ENCODE measurements around the gene SPATA20. TPM values are rescaled to one million over a fixed set of nuclear protein-coding genes. Genes with fewer than 3 reads are reported as not detected.

SPATA20 gene
- total and polyA plus RNA-seq, 2 of the 8 experiments (the other 6 are each of a cell fraction or from before 2014, with no cell fraction given), result 16.2 to 17.5 TPM

DNA sequence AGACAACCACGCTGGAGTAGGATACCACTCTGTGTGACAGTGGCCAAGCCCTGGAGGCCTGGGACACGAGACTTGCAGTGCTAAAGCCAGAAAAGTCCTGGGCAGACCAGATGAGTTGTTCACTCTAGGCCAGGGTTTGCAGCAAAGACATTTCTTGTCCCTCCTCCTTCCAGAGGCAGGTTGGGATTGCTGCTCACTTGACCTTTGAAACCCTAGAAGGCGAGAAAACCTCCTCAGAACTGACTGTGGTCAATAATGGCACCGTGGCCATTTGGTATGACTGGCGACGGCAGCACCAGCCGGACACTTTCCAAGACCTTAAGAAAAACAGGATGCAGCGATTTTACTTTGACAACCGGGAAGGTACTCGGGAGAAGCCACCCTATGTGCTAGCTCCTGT, 24.2 kb upstream of the SPATA20 start:
- H3K18ac ChIP-seq (ENCODE audit: extremely low read depth, low read length), result no peak overlapping the region
- no peak overlapping the region for H4K91ac ChIP-seq (replicated peaks; ENCODE audit: insufficient read length, low read length)
- H2AFZ ChIP-seq (ENCODE audit: low read length), result no peak overlapping the region
- no peaks in the 10 kb centered on the region for H3K79me1 ChIP-seq (ENCODE audit: low read depth, low read length)
- no peaks in the 10 kb centered on the region; the same call in 1 of the 2 replicates for H3K23me2 ChIP-seq (ENCODE audit: low read depth, low read length)
- H2BK12ac ChIP-seq (ENCODE audit: low read depth, low read length), result no peak overlapping the region
- ChIA-PET POLR2A (ENCODE audit: partially characterized antibody) (interaction anchor here (1.4 kb wide), 1 partner anchor 10 kb away, joined by 4 read pairs; the partner anchor contains the start of gene EPN3), CTCF (ENCODE audit: partially characterized antibody) (interaction anchor here (0.7 to 3.4 kb wide), 6 partner anchors 9 to 1546 kb away, joined by 3 to 15 read pairs (median 4); partner anchors contain the start of gene RSAD1)
- no peak overlapping the region for H3K4ac ChIP-seq (replicated peaks; ENCODE audit: insufficient read length, low read depth, low read length)
- no peak overlapping the region for H2BK15ac ChIP-seq (ENCODE audit: low read length)
- H3K27me3 ChIP-seq (replicated peaks in 1 of 4; ENCODE audit: control insufficient read depth in 3 of 4, extremely low read depth in 1 of 4, insufficient read depth in 3 of 4, low read length in 3 of 4), result no peaks in the 10 kb centered on the region
- no peak overlapping the region for H2BK20ac ChIP-seq (ENCODE audit: low read length)
- no peak overlapping the region for H3K27ac ChIP-seq (ENCODE audit: low read depth, low read length)
- peaks cover 0 to 3% (median 0%) of the 10 kb centered on the region in 4 experiments; a peak in 2 of 7 replicates for H3K4me1 ChIP-seq (replicated peaks in 1 of 4; ENCODE audit: control insufficient read depth in 3 of 4, insufficient read depth in 4 of 4, low read length in 3 of 4)
- TF ChIP-seq KDM1A (IDR thresholded peaks at IDR 0.05; ENCODE audit: borderline replicate concordance, low read length), result no peak
- TF ChIP-seq TBP (IDR thresholded peaks at IDR 0.05; ENCODE audit: low read depth, low read length), result no peak
- H3K4me2 ChIP-seq (ENCODE audit: insufficient read depth in 1 of 2, low read depth in 2 of 2, low read length in 2 of 2), result no peak overlapping the region
- no peak overlapping the region for H2BK5ac ChIP-seq (ENCODE audit: low read depth, low read length)
- no peak overlapping the region for H2BK120ac ChIP-seq (replicated peaks; ENCODE audit: low read depth, low read length)
- DNase-seq (ENCODE audit: low read depth in 1 of 2, low spot score in 2 of 2), result no peak
- H4K5ac ChIP-seq (ENCODE audit: insufficient read length, low read depth, low read length), result no peak overlapping the region
- no peak overlapping the region for H3K9ac ChIP-seq (replicated peaks in 1 of 4; ENCODE audit: extremely low read depth in 1 of 4, low read depth in 3 of 4, low read length in 3 of 4)
- no peak overlapping the region for H2AK5ac ChIP-seq (ENCODE audit: low read depth, low read length)
- no peak overlapping the region for H3K23ac ChIP-seq (ENCODE audit: insufficient read length)
- no peak overlapping the region for H3K14ac ChIP-seq (ENCODE audit: insufficient read length)
- no peaks in the 10 kb centered on the region for H3K36me3 ChIP-seq (ENCODE audit: control insufficient read depth in 2 of 4, insufficient read depth in 4 of 4, low read length in 3 of 4)
- no peak overlapping the region for H3K56ac ChIP-seq (replicated peaks; ENCODE audit: insufficient read length, low read depth, low read length)
- H3K9me3 ChIP-seq (ENCODE audit: insufficient read depth in 2 of 2, low read depth in 1 of 2, low read length in 1 of 2), result no peaks in the 10 kb centered on the region
- WGBS, 2 experiments (ENCODE audit: extremely low coverage in 1 of 2, insufficient coverage in 1 of 2, insufficient read length in 1 of 2, insufficient replicate concordance in 2 of 2, low coverage in 1 of 2, low lambda C conversion rate in 2 of 2, missing lambda C conversion rate in 1 of 2), result 91% methylated on average over 10 of the region's 10 CpGs; no CpG with 5 or more reads in 1 of the 2 experiments
- no peak for FAIRE-seq
- H3K4me3 ChIP-seq (ENCODE audit: extremely low read depth in 1 of 4, insufficient read depth in 2 of 4, low read depth in 3 of 4, low read length in 4 of 4), result no peak overlapping the region
- no peaks in the 10 kb centered on the region for H4K20me1 ChIP-seq (replicated peaks in 1 of 2; ENCODE audit: control insufficient read depth in 1 of 2, insufficient read depth in 2 of 2, low read length in 2 of 2)
- no peaks in the 10 kb centered on the region for H3K79me2 ChIP-seq (ENCODE audit: control insufficient read depth in 1 of 2, insufficient read depth in 2 of 2, low read length in 2 of 2)
- H4K8ac ChIP-seq (ENCODE audit: extremely low read depth, insufficient read depth, low read length), result no peak overlapping the region
